ENCODE data around the gene NOS3.

The NOS3 gene

GRCh38 chr7:150952331-150953050, 38.3 kb upstream of the NOS3 start:
- no peak for DNase-seq (ENCODE audit: low read depth, low spot score)

- no peak for DNase-seq (ENCODE audit: low read depth, low spot score)
Measured at GRCh38 chr7:150953061-150953997, 37.5 kb upstream of the NOS3 start.

GRCh38 chr7:150954201-150954985, 36.4 kb upstream of the NOS3 start:
- no peak for DNase-seq (ENCODE audit: low read depth, low spot score)

- no peak for DNase-seq (ENCODE audit: low read depth, low spot score)
Measured at GRCh38 chr7:150954986-150955518, 35.8 kb upstream of the NOS3 start.

GRCh38 chr7:150955519-150956394, 35.1 kb upstream of the NOS3 start:
- no peak for DNase-seq (ENCODE audit: low read depth, low spot score)

GRCh38 chr7:150956395-150957132, 34.3 kb upstream of the NOS3 start:
- no peak for DNase-seq (ENCODE audit: low read depth, low spot score)

GRCh38 chr7:150957133-150958020, 33.4 kb upstream of the NOS3 start:
- DNase-seq (ENCODE audit: low read depth, low spot score): no peak

- no peak for DNase-seq (ENCODE audit: low read depth, low spot score)
Measured at GRCh38 chr7:150958062-150958552, 32.7 kb upstream of the NOS3 start.

- no peak for DNase-seq (ENCODE audit: low read depth, low spot score)
Measured at GRCh38 chr7:150958597-150958996, 32.2 kb upstream of the NOS3 start.

- DNase-seq (ENCODE audit: low read depth, low spot score): no peak
Measured at GRCh38 chr7:150959081-150959480, 31.7 kb upstream of the NOS3 start.

- DNase-seq (ENCODE audit: low read depth, low spot score): no peak
Measured at GRCh38 chr7:150959739-150960734, 30.8 kb upstream of the NOS3 start.

- no peak for DNase-seq (ENCODE audit: low read depth, low spot score)
Measured at GRCh38 chr7:150961510-150962289, 29.1 kb upstream of the NOS3 start.

GRCh38 chr7:150962290-150962552, 28.6 kb upstream of the NOS3 start:
- no peak for DNase-seq (ENCODE audit: low read depth, low spot score)

GRCh38 chr7:150962553-150963399, 28.0 kb upstream of the NOS3 start:
- no peak for DNase-seq (ENCODE audit: low read depth, low spot score)

- no peak for DNase-seq (ENCODE audit: low read depth, low spot score)
Measured at GRCh38 chr7:150963707-150964559, 26.9 kb upstream of the NOS3 start.
